GM12892 (cell line): Measurements from ENCODE around the gene KCNMA1.

ENCODE experiments used
- DNase-seq: peaks from one replicate; pipeline ENCODE4 v3.0.0; 2011; ENCODE audit not compliant: insufficient read length
- FAIRE-seq: peaks from 2 replicates; lab custom pipeline; 2011; peaks lifted over from hg19 to GRCh38; lab: Jason Lieb, UNC
- POLR2A ChIP-seq: IDR thresholded peaks from 2 replicates; pipeline ENCODE4 v1.6.1; 2011; ENCODE audit warnings: low read depth, low read length, control low read depth
- POLR2AphosphoS5 ChIP-seq: IDR thresholded peaks from 2 replicates; pipeline ENCODE4 v1.6.1; 2011; ENCODE audit warnings: low read depth, low read length, control low read depth
- TAF1 ChIP-seq: IDR thresholded peaks from 2 replicates; pipeline ENCODE4 v1.6.1; 2011; ENCODE audit warnings: low read depth, mild to moderate bottlenecking, control low read depth, low read length, borderline replicate concordance

The KCNMA1 gene

GRCh38 chr10:76973091-76974016, 664.3 kb downstream of the KCNMA1 start:
- TF ChIP-seq POLR2AphosphoS5: no peak
- no peak for TF ChIP-seq TAF1
- no peak for TF ChIP-seq POLR2A
- DNase-seq: no peak
- FAIRE-seq: no peak

- no peak for FAIRE-seq
- TF ChIP-seq POLR2A: no peak
- no peak for TF ChIP-seq POLR2AphosphoS5
- TF ChIP-seq TAF1: no peak
- DNase-seq: no peak
Observed at GRCh38 chr10:76972541-76972940, 665.1 kb downstream of the KCNMA1 start.

- DNase-seq: no peak
- no peak for FAIRE-seq
- TF ChIP-seq POLR2AphosphoS5 (no peak), POLR2A (no peak), TAF1 (no peak)
Observed at GRCh38 chr10:76971547-76972170, 665.9 kb downstream of the KCNMA1 start.

GRCh38 chr10:76970711-76971519, 666.7 kb downstream of the KCNMA1 start:
- DNase-seq (no peak), FAIRE-seq (no peak)
- TF ChIP-seq POLR2AphosphoS5 (no peak), POLR2A (no peak), TAF1 (no peak)

GRCh38 chr10:76969366-76969948, 668.2 kb downstream of the KCNMA1 start:
- no peak for DNase-seq
- FAIRE-seq: no peak
- TF ChIP-seq POLR2A (no peak), POLR2AphosphoS5 (no peak)

GRCh38 chr10:76968483-76968882, 669.1 kb downstream of the KCNMA1 start:
- TF ChIP-seq TAF1: no peak
- TF ChIP-seq POLR2AphosphoS5: no peak
- TF ChIP-seq POLR2A: no peak
- DNase-seq (no peak), FAIRE-seq (no peak)

- DNase-seq: no peak
- FAIRE-seq: no peak
- TF ChIP-seq POLR2A (no peak), POLR2AphosphoS5 (no peak), TAF1 (no peak)
Observed at GRCh38 chr10:76962851-76963250, 674.8 kb downstream of the KCNMA1 start.

- FAIRE-seq: no peak
- TF ChIP-seq POLR2A: no peak
- no peak for TF ChIP-seq POLR2AphosphoS5
- no peak for TF ChIP-seq TAF1
- DNase-seq: no peak
Observed at GRCh38 chr10:76961841-76962240, 675.8 kb downstream of the KCNMA1 start.

GRCh38 chr10:76959111-76959510, 678.5 kb downstream of the KCNMA1 start:
- FAIRE-seq: no peak
- no peak for TF ChIP-seq TAF1
- no peak for TF ChIP-seq POLR2AphosphoS5
- TF ChIP-seq POLR2A: no peak
- no peak for DNase-seq

- TF ChIP-seq POLR2A: no peak
- no peak for TF ChIP-seq TAF1
- no peak for TF ChIP-seq POLR2AphosphoS5
- FAIRE-seq (no peak), DNase-seq (no peak)
Observed at GRCh38 chr10:76954838-76955237, 682.8 kb downstream of the KCNMA1 start.

GRCh38 chr10:76950354-76950753, 687.3 kb downstream of the KCNMA1 start:
- no peak for FAIRE-seq
- DNase-seq: no peak
- TF ChIP-seq POLR2AphosphoS5 (no peak), TAF1 (no peak), POLR2A (no peak)

- no peak for TF ChIP-seq POLR2AphosphoS5
- TF ChIP-seq POLR2A: no peak
- TF ChIP-seq TAF1: no peak
- no peak for FAIRE-seq
- no peak for DNase-seq
Observed at GRCh38 chr10:76946270-76946669, 691.3 kb downstream of the KCNMA1 start.
